ENCODE measurements around the gene POMT2.

DNA sequence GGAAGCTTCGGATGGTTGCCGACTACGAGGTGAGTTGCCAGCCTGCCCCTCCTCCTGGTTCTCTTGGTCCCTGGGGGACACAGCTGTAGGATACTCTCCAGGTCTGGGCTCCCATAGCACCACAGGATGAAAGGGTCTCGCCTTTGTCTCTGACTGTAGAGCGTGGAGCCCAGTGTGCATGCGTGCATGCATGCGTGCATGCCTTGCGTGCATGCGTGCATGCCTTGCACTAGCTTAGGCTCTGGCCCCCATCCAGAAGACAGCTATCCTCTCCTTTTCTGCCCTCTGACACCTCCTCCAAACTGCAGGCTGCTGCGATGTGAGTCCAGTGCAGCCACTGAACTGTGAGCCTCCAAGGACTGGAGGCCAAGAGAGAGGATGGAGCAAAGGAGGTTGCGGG is 68.8 kb downstream of the POMT2 start:
- TF ChIP-seq, protein P1, sequence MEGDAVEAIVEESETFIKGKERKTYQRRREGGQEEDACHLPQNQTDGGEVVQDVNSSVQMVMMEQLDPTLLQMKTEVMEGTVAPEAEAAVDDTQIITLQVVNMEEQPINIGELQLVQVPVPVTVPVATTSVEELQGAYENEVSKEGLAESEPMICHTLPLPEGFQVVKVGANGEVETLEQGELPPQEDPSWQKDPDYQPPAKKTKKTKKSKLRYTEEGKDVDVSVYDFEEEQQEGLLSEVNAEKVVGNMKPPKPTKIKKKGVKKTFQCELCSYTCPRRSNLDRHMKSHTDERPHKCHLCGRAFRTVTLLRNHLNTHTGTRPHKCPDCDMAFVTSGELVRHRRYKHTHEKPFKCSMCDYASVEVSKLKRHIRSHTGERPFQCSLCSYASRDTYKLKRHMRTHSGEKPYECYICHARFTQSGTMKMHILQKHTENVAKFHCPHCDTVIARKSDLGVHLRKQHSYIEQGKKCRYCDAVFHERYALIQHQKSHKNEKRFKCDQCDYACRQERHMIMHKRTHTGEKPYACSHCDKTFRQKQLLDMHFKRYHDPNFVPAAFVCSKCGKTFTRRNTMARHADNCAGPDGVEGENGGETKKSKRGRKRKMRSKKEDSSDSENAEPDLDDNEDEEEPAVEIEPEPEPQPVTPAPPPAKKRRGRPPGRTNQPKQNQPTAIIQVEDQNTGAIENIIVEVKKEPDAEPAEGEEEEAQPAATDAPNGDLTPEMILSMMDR (IDR thresholded peaks at IDR 0.05): no peak
- no peak for TF ChIP-seq POLR2A (IDR thresholded peaks at IDR 0.05)
